Measurements from ENCODE around the gene PPP1R10. TPM values are rescaled to one million over a fixed set of nuclear protein-coding genes. Genes with fewer than 3 reads are reported as not detected.

Gene PPP1R10
- total and polyA plus RNA-seq, 2 of the 13 experiments (the other 11 are each of a cell fraction or from before 2014, with no cell fraction given), result 26.3 to 38.4 TPM

DNA sequence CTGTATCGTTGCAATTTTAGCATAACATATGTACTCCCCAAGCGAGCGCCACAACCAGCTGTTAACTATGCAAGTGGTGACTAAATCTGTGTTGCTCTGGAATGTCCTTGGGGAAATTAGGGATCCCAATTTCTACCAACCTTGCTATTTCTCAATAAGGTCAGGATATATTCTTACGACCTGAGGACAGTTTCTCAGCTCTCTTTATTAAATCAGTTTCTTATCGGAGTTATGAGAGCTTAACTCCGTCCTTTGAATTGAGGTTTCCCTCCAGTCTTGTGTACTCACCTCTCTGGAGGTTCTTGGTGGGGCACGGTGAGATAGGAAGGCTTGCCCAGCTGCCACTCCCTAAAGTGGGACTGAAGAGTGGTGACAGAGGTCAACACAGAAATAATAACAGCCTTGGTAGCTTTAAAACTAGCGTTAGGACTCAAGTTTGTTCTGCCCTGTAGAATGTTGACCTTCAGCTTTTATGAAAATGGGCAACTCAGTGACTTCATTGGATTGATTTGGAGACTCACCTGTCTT is 1.3 kb upstream of the PPP1R10 start (continued):
- no peak for TF ChIP-seq ZSCAN9 (CRISPR knock-in tag; IDR thresholded peaks at IDR 0.05; ENCODE audit: borderline replicate concordance)
- TF ChIP-seq, protein P1, sequence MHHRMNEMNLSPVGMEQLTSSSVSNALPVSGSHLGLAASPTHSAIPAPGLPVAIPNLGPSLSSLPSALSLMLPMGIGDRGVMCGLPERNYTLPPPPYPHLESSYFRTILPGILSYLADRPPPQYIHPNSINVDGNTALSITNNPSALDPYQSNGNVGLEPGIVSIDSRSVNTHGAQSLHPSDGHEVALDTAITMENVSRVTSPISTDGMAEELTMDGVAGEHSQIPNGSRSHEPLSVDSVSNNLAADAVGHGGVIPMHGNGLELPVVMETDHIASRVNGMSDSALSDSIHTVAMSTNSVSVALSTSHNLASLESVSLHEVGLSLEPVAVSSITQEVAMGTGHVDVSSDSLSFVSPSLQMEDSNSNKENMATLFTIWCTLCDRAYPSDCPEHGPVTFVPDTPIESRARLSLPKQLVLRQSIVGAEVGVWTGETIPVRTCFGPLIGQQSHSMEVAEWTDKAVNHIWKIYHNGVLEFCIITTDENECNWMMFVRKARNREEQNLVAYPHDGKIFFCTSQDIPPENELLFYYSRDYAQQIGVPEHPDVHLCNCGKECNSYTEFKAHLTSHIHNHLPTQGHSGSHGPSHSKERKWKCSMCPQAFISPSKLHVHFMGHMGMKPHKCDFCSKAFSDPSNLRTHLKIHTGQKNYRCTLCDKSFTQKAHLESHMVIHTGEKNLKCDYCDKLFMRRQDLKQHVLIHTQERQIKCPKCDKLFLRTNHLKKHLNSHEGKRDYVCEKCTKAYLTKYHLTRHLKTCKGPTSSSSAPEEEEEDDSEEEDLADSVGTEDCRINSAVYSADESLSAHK (CRISPR knock-in tag; IDR thresholded peaks at IDR 0.05; ENCODE audit: borderline replicate concordance), result no peak
- no peak for TF ChIP-seq SMC3 (IDR thresholded peaks at IDR 0.05; ENCODE audit: low read length)
- TF ChIP-seq FOXA1 (IDR thresholded peaks at IDR 0.05), result no peak
- TF ChIP-seq FOXA1 (CRISPR knock-in tag; IDR thresholded peaks at IDR 0.05), result no peak
- 0 out of 2 replicates have a peak, but pooled peaks have one; percentile 25 for TF ChIP-seq ZNF205 (CRISPR knock-in tag; IDR thresholded peaks at IDR 0.05)
- TF ChIP-seq, protein P2, sequence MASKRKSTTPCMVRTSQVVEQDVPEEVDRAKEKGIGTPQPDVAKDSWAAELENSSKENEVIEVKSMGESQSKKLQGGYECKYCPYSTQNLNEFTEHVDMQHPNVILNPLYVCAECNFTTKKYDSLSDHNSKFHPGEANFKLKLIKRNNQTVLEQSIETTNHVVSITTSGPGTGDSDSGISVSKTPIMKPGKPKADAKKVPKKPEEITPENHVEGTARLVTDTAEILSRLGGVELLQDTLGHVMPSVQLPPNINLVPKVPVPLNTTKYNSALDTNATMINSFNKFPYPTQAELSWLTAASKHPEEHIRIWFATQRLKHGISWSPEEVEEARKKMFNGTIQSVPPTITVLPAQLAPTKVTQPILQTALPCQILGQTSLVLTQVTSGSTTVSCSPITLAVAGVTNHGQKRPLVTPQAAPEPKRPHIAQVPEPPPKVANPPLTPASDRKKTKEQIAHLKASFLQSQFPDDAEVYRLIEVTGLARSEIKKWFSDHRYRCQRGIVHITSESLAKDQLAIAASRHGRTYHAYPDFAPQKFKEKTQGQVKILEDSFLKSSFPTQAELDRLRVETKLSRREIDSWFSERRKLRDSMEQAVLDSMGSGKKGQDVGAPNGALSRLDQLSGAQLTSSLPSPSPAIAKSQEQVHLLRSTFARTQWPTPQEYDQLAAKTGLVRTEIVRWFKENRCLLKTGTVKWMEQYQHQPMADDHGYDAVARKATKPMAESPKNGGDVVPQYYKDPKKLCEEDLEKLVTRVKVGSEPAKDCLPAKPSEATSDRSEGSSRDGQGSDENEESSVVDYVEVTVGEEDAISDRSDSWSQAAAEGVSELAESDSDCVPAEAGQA (IDR thresholded peaks at IDR 0.05; ENCODE audit: low read depth), result no peak
- TF ChIP-seq, protein P2 (CRISPR knock-in tag; IDR thresholded peaks at IDR 0.05; ENCODE audit: borderline replicate concordance), result no peak; the same call in 1 of the 2 replicates
- TF ChIP-seq ZSCAN20 (CRISPR knock-in tag; IDR thresholded peaks at IDR 0.05; ENCODE audit: borderline replicate concordance), result 0 out of 2 replicates have a peak, but pooled peaks have one; percentile 55
- TF ChIP-seq ZNF589 (CRISPR knock-in tag; conservative IDR thresholded peaks at IDR 0.05), result no peak
- no peak for TF ChIP-seq FOXM1 (CRISPR knock-in tag; IDR thresholded peaks at IDR 0.05)
- TF ChIP-seq KLF9 (CRISPR knock-in tag; IDR thresholded peaks at IDR 0.05; ENCODE audit: low read depth), result peak; percentile 8; the same call in 1 of the 2 replicates
- no peak for TF ChIP-seq NFE2L2 (IDR thresholded peaks at IDR 0.05; ENCODE audit: low read length)
- no peak for TF ChIP-seq TEAD2 (CRISPR knock-in tag; IDR thresholded peaks at IDR 0.05)
- TF ChIP-seq MED8 (CRISPR knock-in tag; IDR thresholded peaks at IDR 0.05; ENCODE audit: insufficient replicate concordance), result no peak
- TF ChIP-seq DNMT3B (CRISPR knock-in tag; conservative IDR thresholded peaks at IDR 0.05), result 0 out of 2 replicates have a peak, but pooled peaks have one; percentile 16
- no peak for TF ChIP-seq ZNF235 (CRISPR knock-in tag; IDR thresholded peaks at IDR 0.05; ENCODE audit: borderline replicate concordance)
- 0 out of 2 replicates have a peak, but pooled peaks have one; percentile 1 for TF ChIP-seq NCOA2 (CRISPR knock-in tag; IDR thresholded peaks at IDR 0.05)
- no peak for TF ChIP-seq ZNF629 (CRISPR knock-in tag; conservative IDR thresholded peaks at IDR 0.05)
- no peak for TF ChIP-seq HNRNPLL (IDR thresholded peaks at IDR 0.05; ENCODE audit: low read depth, low read length, poor library complexity, severe bottlenecking)
- TF ChIP-seq SALL2 (CRISPR knock-in tag; IDR thresholded peaks at IDR 0.05), result 0 out of 2 replicates have a peak, but pooled peaks have one; percentile 4
- no peak for TF ChIP-seq ZNF251 (CRISPR knock-in tag; IDR thresholded peaks at IDR 0.05)
- no peak for TF ChIP-seq ZFP36L1 (CRISPR knock-in tag; IDR thresholded peaks at IDR 0.05)
